Neural cell (in vitro differentiated cells): ENCODE data around the gene MEAK7.

Experiments used
- CTCF ChIP-seq: fragments of 450-650 bp; IDR thresholded peaks from 2 replicates; pipeline ENCODE4 v1.5.1; 2014; ENCODE audit warnings: antibody characterized with exemption, mild to moderate bottlenecking, moderate library complexity; ENCODE audit not compliant: poor library complexity, severe bottlenecking
- EZH2 ChIP-seq: fragments of 200-600, 300-800 bp; shearing (Covaris generic), sonication (generic); IDR thresholded peaks from 2 replicates; pipeline ENCODE4 v1.6.1; 2014; ENCODE audit warnings: antibody characterized with exemption, low read length, borderline replicate concordance, mild to moderate bottlenecking; ENCODE audit not compliant: insufficient read depth, poor library complexity, severe bottlenecking
- POLR2AphosphoS5 ChIP-seq: IDR thresholded peaks from 2 replicates; pipeline ENCODE4 v1.6.1; 2012

GRCh38 chr16:84499638-84500037, 4.8 kb downstream of the MEAK7 start:
- TF ChIP-seq POLR2AphosphoS5 (no peak), CTCF (no peak), EZH2 (no peak)
